Astrocyte of the hippocampus (primary cell): ENCODE measurements around the gene OR2V2.

Source experiments
- DNase-seq: peaks from one replicate; pipeline ENCODE4 v3.0.0; 2011; ENCODE audit warnings: low read depth, low spot score

OR2V2 gene

GRCh38 chr5:181207214-181207959 lies 60.0 kb downstream of the OR2V2 start:
- peak; percentile 90 for DNase-seq

DNA sequence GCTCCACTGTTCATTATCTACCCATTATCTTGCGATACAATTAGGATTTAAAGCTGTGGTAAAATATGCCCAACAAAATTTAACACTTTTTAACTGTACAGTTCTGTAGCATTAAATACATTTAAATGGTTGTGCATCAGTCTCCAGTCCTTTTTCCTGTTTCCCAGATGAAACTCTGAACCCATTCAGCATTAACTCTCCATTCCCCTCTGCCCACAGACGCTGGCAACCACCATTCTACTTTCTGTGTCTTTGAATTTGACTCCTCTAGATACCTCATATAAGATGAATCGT lies 60.5 kb downstream of the OR2V2 start:
- no peak for DNase-seq
